ENCODE data around the gene IFFO2. TPM values are rescaled to one million over a fixed set of nuclear protein-coding genes. Genes with fewer than 3 reads are reported as not detected.

Gene IFFO2
- total RNA-seq, 2 donors from 2014 or later: 4.6 to 6.4 TPM

- no peaks in the 10 kb centered on the region for H3K36me3 ChIP-seq (ENCODE audit: control insufficient read depth, insufficient read depth, low read length)
- no peak for DNase-seq
- H3K4me1 ChIP-seq (ENCODE audit: control insufficient read depth, insufficient read depth, low read length): no peaks in the 10 kb centered on the region
- 82 to 92% methylated on average over 5 to 6 of the region's 6 CpGs for WGBS, 2 experiments (ENCODE audit: insufficient coverage in 1 of 2, insufficient read length in 1 of 2)
- Mint-ChIP-seq H3K9me3 (no peaks in the 10 kb centered on the region), H3K36me3 (ENCODE audit: low read depth) (peaks cover 5% of the 10 kb centered on the region), H3K27ac (no peak overlapping the region), H3K4me1 (no peaks in the 10 kb centered on the region), H3K27me3 (ENCODE audit: insufficient read depth) (peaks cover 63% of the 10 kb centered on the region), H3K4me3 (no peak overlapping the region)
- no peak for TF ChIP-seq CTCF (conservative IDR thresholded peaks at IDR 0.05)
- no peaks in the 10 kb centered on the region for H3K9me3 ChIP-seq (ENCODE audit: control insufficient read depth, low read length)
- H3K4me3 ChIP-seq (ENCODE audit: low read length): no peak overlapping the region
- H3K27me3 ChIP-seq (ENCODE audit: control insufficient read depth, insufficient read depth, low read length, poor library complexity, severe bottlenecking): peaks cover 91% of the 10 kb centered on the region
- H3K27ac ChIP-seq (ENCODE audit: low read depth, low read length): no peak overlapping the region
- H3K9ac ChIP-seq (ENCODE audit: extremely low read depth, low read length, poor library complexity, severe bottlenecking): no peak overlapping the region
Observed at GRCh38 chr1:18890706-18891425, 65.6 kb downstream of the IFFO2 start.

- Histone ChIP-seq H3K27me3 (ENCODE audit: control insufficient read depth, insufficient read depth, low read length, poor library complexity, severe bottlenecking) (peaks cover 42% of the 10 kb centered on the region), H3K27ac (ENCODE audit: low read depth, low read length) (no peak overlapping the region), H3K9me3 (ENCODE audit: control insufficient read depth, low read length) (no peaks in the 10 kb centered on the region), H3K9ac (ENCODE audit: extremely low read depth, low read length, poor library complexity, severe bottlenecking) (no peak overlapping the region), H3K4me3 (ENCODE audit: low read length) (no peak overlapping the region), H3K36me3 (ENCODE audit: control insufficient read depth, insufficient read depth, low read length) (no peaks in the 10 kb centered on the region), H3K4me1 (ENCODE audit: control insufficient read depth, insufficient read depth, low read length) (no peaks in the 10 kb centered on the region)
- no peak for DNase-seq
- peaks cover 18% of the 10 kb centered on the region for H3K27me3 Mint-ChIP-seq (ENCODE audit: insufficient read depth)
- H3K4me1 Mint-ChIP-seq: no peaks in the 10 kb centered on the region
- no peak overlapping the region for H3K4me3 Mint-ChIP-seq
- TF ChIP-seq CTCF (conservative IDR thresholded peaks at IDR 0.05): no peak
- H3K9me3 Mint-ChIP-seq: no peaks in the 10 kb centered on the region
- 93 to 100% methylated on average over 1 of the region's 1 CpG for WGBS, 2 experiments (ENCODE audit: insufficient coverage in 1 of 2, insufficient read length in 1 of 2)
- H3K27ac Mint-ChIP-seq: no peak overlapping the region
- no peaks in the 10 kb centered on the region for H3K36me3 Mint-ChIP-seq (ENCODE audit: low read depth)
Observed at GRCh38 chr1:18886003-18886335, 70.5 kb downstream of the IFFO2 start.

- Histone ChIP-seq H3K4me3 (ENCODE audit: low read length) (no peak overlapping the region), H3K9ac (ENCODE audit: extremely low read depth, low read length, poor library complexity, severe bottlenecking) (no peak overlapping the region), H3K36me3 (ENCODE audit: control insufficient read depth, insufficient read depth, low read length) (no peaks in the 10 kb centered on the region), H3K9me3 (ENCODE audit: control insufficient read depth, low read length) (no peaks in the 10 kb centered on the region), H3K27me3 (ENCODE audit: control insufficient read depth, insufficient read depth, low read length, poor library complexity, severe bottlenecking) (peaks cover 37% of the 10 kb centered on the region), H3K4me1 (ENCODE audit: control insufficient read depth, insufficient read depth, low read length) (no peaks in the 10 kb centered on the region), H3K27ac (ENCODE audit: low read depth, low read length) (no peak overlapping the region)
- H3K36me3 Mint-ChIP-seq (ENCODE audit: low read depth): no peaks in the 10 kb centered on the region
- H3K4me3 Mint-ChIP-seq: no peak overlapping the region
- H3K27me3 Mint-ChIP-seq (ENCODE audit: insufficient read depth): peaks cover 12% of the 10 kb centered on the region
- no peak for DNase-seq
- no peaks in the 10 kb centered on the region for H3K4me1 Mint-ChIP-seq
- WGBS, 2 experiments (ENCODE audit: insufficient coverage in 1 of 2, insufficient read length in 1 of 2): 90 to 94% methylated on average over 10 to 15 of the region's 17 CpGs
- H3K9me3 Mint-ChIP-seq: no peaks in the 10 kb centered on the region
- no peak overlapping the region for H3K27ac Mint-ChIP-seq
- no peak for TF ChIP-seq CTCF (conservative IDR thresholded peaks at IDR 0.05)
Observed at GRCh38 chr1:18885311-18886002, 71.0 kb downstream of the IFFO2 start.

All from endodermal cell (in vitro differentiated cells).